SK-N-SH (cell line): ENCODE results near the gene CRAT.
A peak's percentile ranks its signal among the peaks of the same experiment; 100 is the strongest.

Source experiments
- CTCF ChIP-seq: fragments of 200-600 bp; sonication (generic); IDR thresholded peaks from 2 replicates; pipeline ENCODE4 v1.6.1; 2017; ENCODE audit warnings: antibody characterized with exemption, mild to moderate bottlenecking, moderate library complexity
- FOSL2 ChIP-seq: IDR thresholded peaks from 2 replicates; pipeline ENCODE4 v1.4.0; 2012; ENCODE audit warnings: low read depth, mild to moderate bottlenecking, moderate library complexity, borderline replicate concordance
- NRF1 ChIP-seq: IDR thresholded peaks from 2 replicates; pipeline ENCODE4 v1.6.1; 2012; ENCODE audit warnings: low read depth, mild to moderate bottlenecking, low read length
- RAD21 ChIP-seq: IDR thresholded peaks from 2 replicates; pipeline ENCODE4 v1.6.1; 2012; ENCODE audit warnings: mild to moderate bottlenecking, low read length
- RCOR1 ChIP-seq: fragments of 150-350 bp; IDR thresholded peaks from 2 replicates; pipeline ENCODE4 v1.6.1; 2017; ENCODE audit warnings: antibody characterized with exemption, low read length
- SMC3 ChIP-seq: IDR thresholded peaks from 2 replicates; pipeline ENCODE4 v1.6.1; 2012; ENCODE audit warnings: low read depth, low read length, improper control_type of control experiment
- TAF1 ChIP-seq: IDR thresholded peaks from 2 replicates; pipeline ENCODE4 v1.6.1; 2012; ENCODE audit warnings: low read depth, mild to moderate bottlenecking, low read length, moderate library complexity, borderline replicate concordance
- YY1 ChIP-seq: IDR thresholded peaks from 2 replicates; pipeline ENCODE4 v1.4.0; 2012; ENCODE audit warnings: low read depth, mild to moderate bottlenecking
- ZBTB33 ChIP-seq: IDR thresholded peaks from 2 replicates; pipeline ENCODE4 v1.4.0; 2012; ENCODE audit warnings: low read depth, borderline replicate concordance
- TF ChIP-seq, protein P1 (sequence below): IDR thresholded peaks from 2 replicates; pipeline ENCODE4 v1.4.0; 2012; ENCODE audit warnings: low read depth
- TF ChIP-seq, protein P2 (sequence below): IDR thresholded peaks from 2 replicates; pipeline ENCODE4 v1.6.1; 2012; ENCODE audit warnings: mild to moderate bottlenecking, low read depth, low read length, moderate library complexity

DNA sequence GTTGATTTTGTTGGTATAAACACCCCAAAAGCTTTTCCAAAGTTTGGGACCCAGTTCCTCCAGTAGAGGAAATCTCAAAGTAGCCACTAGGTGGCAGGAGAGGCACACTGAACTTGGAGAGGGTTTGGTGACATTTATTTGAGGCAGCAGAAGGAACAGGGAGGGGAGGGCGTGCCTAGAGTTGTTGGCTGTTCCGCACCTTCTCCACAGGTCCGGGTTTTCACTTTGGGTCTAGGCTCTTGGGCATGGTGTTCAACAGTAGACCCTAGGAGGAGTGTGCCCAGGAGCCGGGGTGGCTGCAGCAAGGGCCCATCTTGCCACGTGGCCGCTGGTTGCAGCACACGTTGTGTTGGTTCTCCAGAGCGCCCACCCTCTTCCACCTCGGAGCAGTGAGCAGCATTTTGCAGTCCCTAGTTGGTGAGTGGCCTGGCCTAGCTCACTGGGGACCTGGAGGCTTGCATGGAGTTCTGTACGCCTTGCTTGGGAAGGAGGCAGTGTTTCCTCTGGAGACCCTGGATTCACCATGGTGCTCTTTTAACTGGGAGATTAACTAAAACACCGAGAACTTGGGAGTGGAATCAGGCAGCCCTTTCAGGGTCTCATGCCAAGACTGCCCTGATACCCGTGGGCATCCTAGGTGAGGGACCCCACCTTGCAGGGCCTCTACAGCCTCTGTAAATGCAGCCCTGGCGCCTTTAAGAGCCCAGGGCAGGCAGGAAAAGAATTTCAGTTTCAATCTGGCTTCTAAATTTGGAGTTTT, 28.8 kb upstream of the CRAT start:
- TF ChIP-seq CTCF (peak; percentile 92), RAD21 (peak; percentile 96), NRF1 (0 out of 2 replicates have a peak, but pooled peaks have one; percentile 16), YY1 (no peak), TAF1 (no peak), RCOR1 (peak; percentile 42; the same call in 1 of the 2 replicates), ZBTB33 (no peak), FOSL2 (no peak), SMC3 (peak; percentile 89)
- TF ChIP-seq, protein P1, sequence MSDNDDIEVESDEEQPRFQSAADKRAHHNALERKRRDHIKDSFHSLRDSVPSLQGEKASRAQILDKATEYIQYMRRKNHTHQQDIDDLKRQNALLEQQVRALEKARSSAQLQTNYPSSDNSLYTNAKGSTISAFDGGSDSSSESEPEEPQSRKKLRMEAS, result peak; percentile 76
- TF ChIP-seq, protein P2, sequence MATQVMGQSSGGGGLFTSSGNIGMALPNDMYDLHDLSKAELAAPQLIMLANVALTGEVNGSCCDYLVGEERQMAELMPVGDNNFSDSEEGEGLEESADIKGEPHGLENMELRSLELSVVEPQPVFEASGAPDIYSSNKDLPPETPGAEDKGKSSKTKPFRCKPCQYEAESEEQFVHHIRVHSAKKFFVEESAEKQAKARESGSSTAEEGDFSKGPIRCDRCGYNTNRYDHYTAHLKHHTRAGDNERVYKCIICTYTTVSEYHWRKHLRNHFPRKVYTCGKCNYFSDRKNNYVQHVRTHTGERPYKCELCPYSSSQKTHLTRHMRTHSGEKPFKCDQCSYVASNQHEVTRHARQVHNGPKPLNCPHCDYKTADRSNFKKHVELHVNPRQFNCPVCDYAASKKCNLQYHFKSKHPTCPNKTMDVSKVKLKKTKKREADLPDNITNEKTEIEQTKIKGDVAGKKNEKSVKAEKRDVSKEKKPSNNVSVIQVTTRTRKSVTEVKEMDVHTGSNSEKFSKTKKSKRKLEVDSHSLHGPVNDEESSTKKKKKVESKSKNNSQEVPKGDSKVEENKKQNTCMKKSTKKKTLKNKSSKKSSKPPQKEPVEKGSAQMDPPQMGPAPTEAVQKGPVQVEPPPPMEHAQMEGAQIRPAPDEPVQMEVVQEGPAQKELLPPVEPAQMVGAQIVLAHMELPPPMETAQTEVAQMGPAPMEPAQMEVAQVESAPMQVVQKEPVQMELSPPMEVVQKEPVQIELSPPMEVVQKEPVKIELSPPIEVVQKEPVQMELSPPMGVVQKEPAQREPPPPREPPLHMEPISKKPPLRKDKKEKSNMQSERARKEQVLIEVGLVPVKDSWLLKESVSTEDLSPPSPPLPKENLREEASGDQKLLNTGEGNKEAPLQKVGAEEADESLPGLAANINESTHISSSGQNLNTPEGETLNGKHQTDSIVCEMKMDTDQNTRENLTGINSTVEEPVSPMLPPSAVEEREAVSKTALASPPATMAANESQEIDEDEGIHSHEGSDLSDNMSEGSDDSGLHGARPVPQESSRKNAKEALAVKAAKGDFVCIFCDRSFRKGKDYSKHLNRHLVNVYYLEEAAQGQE, result no peak
